ENCODE data around the gene HOXB4. TPM values are rescaled to one million over a fixed set of nuclear protein-coding genes. Genes with fewer than 3 reads are reported as not detected.

The HOXB4 gene
- total RNA-seq, 2 experiments from 2014 or later, result 1.7 to 2.0 TPM

GRCh38 chr17:48530887-48531272, 47.3 kb downstream of the HOXB4 start, which contains the start of gene HOXB1:
TSS of gene HOXB1 (minus strand) at chr17:48531011. CDS start at chr17:48530904, 107 bp downstream.
- Mint-ChIP-seq H3K27ac (no peak within 1 kb of the TSS), H3K9me3 (no peaks in the 10 kb centered on the region), H3K36me3 (ENCODE audit: low read depth) (no peaks in the 10 kb centered on the region), H3K4me3 (no peak within 1 kb of the TSS), H3K27me3 (peaks cover 14% of the 10 kb centered on the region), H3K4me1 (ENCODE audit: low read depth) (peaks cover 10% of the 10 kb centered on the region)
- ChIA-PET CTCF (no interaction called here), POLR2A (no interaction called here)
- DNase-seq (no peak), ATAC-seq (no peak)
- TF ChIP-seq, protein P1, sequence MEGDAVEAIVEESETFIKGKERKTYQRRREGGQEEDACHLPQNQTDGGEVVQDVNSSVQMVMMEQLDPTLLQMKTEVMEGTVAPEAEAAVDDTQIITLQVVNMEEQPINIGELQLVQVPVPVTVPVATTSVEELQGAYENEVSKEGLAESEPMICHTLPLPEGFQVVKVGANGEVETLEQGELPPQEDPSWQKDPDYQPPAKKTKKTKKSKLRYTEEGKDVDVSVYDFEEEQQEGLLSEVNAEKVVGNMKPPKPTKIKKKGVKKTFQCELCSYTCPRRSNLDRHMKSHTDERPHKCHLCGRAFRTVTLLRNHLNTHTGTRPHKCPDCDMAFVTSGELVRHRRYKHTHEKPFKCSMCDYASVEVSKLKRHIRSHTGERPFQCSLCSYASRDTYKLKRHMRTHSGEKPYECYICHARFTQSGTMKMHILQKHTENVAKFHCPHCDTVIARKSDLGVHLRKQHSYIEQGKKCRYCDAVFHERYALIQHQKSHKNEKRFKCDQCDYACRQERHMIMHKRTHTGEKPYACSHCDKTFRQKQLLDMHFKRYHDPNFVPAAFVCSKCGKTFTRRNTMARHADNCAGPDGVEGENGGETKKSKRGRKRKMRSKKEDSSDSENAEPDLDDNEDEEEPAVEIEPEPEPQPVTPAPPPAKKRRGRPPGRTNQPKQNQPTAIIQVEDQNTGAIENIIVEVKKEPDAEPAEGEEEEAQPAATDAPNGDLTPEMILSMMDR (IDR thresholded peaks at IDR 0.05), result no peak
- intact Hi-C loops (cut with micrococcal nuclease), result no loop called here

DNA sequence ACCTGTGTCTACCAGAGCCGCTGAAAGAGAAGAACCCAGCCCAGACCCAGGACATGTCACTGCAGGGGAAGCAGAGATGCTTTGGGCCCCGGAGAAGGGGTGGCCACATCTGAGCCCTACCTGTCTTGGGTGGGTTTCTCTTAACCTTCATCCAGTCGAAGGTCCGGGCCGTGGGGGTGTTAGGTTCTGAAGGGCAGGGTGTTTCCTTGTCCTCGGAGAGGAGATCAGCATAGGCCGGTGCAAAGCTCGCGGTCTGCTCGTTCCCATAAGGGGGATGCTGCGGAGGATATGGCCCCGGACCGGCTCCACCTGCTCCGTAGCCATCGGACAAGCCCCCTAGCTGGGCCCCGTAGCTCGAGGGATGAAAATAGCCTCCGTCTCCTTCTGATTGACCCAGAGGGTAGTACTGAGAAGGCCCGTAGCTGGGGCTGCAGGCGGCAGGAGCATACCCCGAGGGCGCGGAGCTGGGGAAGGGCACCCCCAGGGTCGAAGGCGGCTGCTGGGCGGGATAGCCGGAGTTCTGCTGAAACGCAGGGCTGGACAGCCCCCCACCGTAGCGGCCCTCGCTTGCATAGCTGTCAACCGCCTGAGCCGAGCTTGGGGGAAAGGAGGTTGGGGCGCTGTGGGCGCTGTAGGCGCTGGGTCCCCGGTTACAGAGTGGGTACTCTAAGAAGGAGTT, 47.8 kb downstream of the HOXB4 start:
- POLR2A ChIA-PET, result no interaction called here
- no peak for DNase-seq
- intact Hi-C loops (cut with micrococcal nuclease), result no loop called here
- Mint-ChIP-seq H3K4me1 (ENCODE audit: low read depth) (peaks cover 11% of the 10 kb centered on the region), H3K27ac (no peak overlapping the region), H3K27me3 (peaks cover 19% of the 10 kb centered on the region), H3K4me3 (no peak overlapping the region), H3K36me3 (ENCODE audit: low read depth) (no peaks in the 10 kb centered on the region), H3K9me3 (no peaks in the 10 kb centered on the region)
- no peak for ATAC-seq
- TF ChIP-seq, protein P1 (IDR thresholded peaks at IDR 0.05), result no peak
- CTCF ChIA-PET, result no interaction called here

- Mint-ChIP-seq H3K4me1 (ENCODE audit: low read depth) (peaks cover 11% of the 10 kb centered on the region), H3K4me3 (no peak overlapping the region), H3K36me3 (ENCODE audit: low read depth) (no peaks in the 10 kb centered on the region), H3K27ac (no peak overlapping the region), H3K9me3 (no peaks in the 10 kb centered on the region), H3K27me3 (peaks cover 19% of the 10 kb centered on the region)
- TF ChIP-seq, protein P1 (IDR thresholded peaks at IDR 0.05), result no peak
- intact Hi-C loops (cut with micrococcal nuclease), result no loop called here
- DNase-seq (no peak), ATAC-seq (no peak)
- CTCF ChIA-PET, result no interaction called here
- POLR2A ChIA-PET, result no interaction called here
These were observed 48.5 kb downstream of the HOXB4 start for GRCh38 chr17:48529683-48530009.

- no peak overlapping the region for H3K27ac Mint-ChIP-seq
- intact Hi-C loops (cut with micrococcal nuclease), result no loop called here
- TF ChIP-seq, protein P1 (IDR thresholded peaks at IDR 0.05), result no peak
- CTCF ChIA-PET, result interaction anchor here (1.4 to 1.5 kb wide), 2 partner anchors 10 to 64 kb away, joined by 3 read pairs; no protein-coding TSS in a partner anchor
- peaks cover 11% of the 10 kb centered on the region for H3K4me1 Mint-ChIP-seq (ENCODE audit: low read depth)
- ATAC-seq (no peak), DNase-seq (no peak)
- POLR2A ChIA-PET, result no interaction called here
- H3K36me3 Mint-ChIP-seq (ENCODE audit: low read depth), result no peaks in the 10 kb centered on the region
- no peaks in the 10 kb centered on the region for H3K9me3 Mint-ChIP-seq
- H3K27me3 Mint-ChIP-seq, result peaks cover 21% of the 10 kb centered on the region
- no peak overlapping the region for H3K4me3 Mint-ChIP-seq
These were observed 49.0 kb downstream of the HOXB4 start for GRCh38 chr17:48528936-48529682.

Measured in activated CD8-positive, alpha-beta T cell treated with anti-CD3 and anti-CD28 coated beads for 36 hours (primary cell).